Cerebellar nuclear complex (tissue), 1 donor: ENCODE measurements around the gene STX12.
"Not testable (repeated sequence)": the region's sequence is repeated elsewhere in the genome, so short reads cannot be mapped to it uniquely, and the experiment has no call there.

Experiments used
- DNase-seq, 2 experiments: peaks; one replicate each; lab custom pipeline; 2025; lab: John Stamatoyannopoulos, UW

The STX12 gene

DNA sequence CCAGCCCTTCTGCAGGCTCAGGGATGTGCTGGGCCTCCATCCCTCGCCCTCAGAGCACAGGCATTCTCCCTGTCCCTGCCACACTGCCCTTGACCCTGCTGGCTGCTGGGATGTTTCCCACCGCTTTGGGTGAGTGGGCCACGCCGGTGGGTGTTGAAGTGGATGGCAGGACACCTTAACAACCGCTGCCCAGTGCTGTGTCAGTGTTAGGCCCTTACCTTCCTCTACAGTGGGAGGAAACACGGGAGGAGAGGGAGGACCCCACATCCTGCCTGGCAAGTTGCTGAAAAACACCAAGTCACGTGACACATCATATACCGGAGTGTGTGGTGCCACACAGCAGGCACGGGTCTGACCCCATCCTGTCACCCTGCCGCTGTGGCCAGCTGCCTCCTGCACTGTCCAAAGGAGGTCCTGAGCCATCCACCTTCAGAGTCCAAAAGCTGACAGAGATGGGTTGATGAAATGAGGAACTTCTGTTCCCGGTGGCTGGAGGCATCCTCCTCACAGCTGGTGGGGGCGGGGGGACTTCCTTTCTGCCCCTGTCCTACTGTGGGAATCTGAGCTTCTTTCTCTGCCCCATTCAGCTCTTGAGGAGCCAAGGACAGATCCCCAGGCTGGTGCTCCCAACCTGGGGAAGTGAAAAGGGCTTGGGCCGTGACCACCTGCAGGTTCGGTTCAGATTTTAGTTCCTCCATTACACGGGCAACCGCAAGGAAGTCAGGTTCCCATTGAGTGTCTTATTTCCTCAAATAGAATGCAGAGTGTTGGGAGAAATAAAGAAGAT is 96.1 kb downstream of the STX12 start:
- DNase-seq = no peak

DNA sequence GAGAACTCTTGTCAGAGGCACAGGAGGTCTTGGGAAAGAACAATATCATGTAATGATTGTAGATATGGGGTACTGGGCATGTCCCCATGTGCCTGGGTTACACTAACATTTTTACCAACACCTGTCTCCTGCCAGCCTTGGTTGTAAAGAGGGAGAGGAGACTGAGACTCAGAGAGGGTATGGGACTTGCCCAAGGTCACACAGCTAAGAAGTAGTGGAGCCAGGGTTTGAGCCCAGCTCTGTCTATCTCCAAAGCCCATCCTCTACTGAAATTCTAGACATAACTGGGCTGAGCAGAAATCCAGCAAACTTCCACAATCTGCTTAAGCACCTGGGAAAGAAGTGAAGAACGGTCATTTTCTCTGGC is 96.7 kb downstream of the STX12 start:
- DNase-seq = no peak

DNA sequence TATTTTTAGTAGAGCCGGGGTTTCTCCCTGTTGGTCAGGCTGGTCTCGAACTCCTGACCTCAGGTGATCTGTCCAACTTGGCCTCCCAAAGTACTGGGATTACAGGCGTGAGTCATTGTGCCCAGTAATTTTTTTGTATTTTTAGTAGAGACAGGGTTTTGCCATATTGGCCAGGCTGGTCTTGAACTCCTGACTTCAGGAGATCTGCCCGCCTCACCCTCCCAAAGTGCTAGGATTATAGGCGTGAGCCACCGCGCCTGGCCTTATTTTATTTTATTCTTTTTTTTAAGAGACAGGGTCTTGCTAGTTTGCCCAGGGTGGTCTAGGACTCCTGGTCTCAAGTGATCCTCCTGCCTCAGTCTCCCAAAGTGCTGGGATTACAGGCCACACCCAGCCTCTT is 98.1 kb downstream of the STX12 start:
- not testable (repeated sequence) for DNase-seq

DNA sequence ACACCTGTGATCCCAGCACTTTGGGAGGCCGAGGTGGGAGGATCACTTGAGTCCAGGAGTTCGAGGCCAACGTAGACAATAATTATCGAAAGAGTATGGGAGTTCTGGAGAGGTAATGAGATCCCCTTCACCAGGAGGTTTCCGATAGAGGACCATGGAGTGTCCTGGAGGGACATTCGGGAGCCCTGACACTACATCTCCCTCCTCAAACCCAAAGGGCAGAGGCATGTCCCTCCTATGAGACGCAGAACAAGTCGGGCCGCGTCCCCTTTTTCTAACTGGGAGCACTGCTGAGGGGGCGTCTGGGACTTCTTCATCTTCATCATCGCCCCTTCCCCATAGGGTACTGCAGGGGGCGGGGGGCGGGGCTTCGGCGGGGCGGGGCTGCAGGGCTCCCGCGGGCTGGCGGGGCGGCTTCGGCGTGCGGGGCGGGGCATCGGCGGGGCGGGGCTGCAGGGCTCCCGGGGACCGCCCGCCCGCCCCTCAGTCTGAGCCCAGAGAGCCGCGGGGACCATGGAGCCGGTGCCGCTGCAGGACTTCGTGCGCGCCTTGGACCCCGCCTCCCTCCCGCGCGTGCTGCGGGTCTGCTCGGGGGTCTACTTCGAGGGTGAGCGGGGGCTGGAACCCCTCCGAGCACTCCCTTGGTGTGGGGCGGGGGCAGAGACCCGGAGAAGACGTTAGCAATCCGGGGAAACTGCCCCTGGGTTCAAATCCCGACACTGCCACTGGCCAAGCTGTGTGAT is 99.2 kb downstream of the STX12 start, which contains the start of gene THEMIS2:
Gene THEMIS2 (plus strand): TSS at position 486 of the 743 bp plus-strand sequence. CDS start 28 bp downstream, at position 514.
- no peak for DNase-seq

DNA sequence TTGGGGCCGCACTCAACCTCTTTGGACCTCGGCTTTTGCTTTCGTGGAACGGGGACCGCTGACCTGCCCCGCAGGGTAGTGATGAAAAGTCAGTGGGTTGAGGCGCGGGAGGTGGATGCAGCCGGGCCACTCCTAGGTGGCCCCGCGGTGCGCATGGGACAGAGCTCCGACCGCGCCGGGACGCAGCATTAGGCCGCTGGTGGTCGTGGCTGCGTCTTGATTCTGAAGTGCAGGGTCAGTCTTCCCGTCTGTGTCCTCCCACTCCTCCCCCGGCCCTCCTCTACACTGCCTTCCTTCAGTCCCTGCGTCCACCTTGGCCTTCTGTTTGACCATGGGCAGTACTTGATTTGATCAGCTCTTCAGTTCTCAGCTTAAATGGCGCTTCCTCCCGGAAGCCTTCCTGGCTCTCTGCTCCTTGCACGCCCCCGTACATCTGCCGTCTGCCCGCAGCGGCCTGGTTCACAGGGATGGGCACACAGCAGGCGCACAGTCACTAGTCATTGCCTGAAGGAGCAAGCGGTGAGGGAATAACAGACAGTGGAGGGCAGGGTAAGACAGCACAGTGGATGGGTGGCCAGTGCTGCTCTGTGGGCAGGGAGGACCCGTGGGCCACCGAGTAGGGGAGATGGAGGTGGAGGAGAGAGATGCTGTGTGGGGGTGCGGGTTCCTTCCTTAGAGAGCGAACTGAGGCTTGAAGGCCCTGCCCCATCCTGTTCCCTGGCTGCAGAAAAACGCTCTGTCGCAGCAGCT is 100.0 kb downstream of the STX12 start:
- no peak for DNase-seq

DNA sequence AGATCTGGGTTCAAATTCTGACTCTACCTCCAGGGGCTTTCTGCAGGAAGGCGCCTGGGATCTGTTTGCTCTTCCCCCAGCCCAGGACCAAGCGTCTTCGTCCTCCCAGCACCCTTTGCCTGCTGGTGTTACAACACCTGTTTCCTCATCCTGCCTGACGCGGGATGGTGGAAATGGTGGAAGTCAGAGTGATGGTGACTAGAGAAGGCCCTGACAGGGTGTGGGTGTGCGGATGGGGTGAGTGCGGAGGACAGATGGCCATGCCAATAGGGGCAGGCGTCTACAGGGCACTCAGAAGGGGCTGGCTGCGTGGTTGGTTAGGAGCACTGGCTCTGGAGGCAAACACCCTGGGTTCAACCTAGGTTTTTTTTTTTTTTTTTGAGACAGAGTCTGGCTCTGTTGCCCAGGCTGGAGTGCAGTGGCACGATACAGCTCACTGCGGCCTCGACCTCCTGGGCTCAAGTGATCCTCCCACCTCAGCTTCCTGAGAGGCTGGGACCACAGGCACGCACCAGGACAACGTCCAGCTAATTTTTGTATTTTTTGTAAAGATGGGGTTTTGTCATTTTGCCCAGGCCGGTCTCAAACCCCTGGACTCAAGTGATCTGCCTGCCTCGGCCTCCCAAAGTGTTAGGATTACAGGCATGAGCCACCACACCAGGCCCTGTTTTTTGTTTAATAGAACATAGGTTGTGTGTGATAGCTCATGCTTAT is 100.8 kb downstream of the STX12 start:
- DNase-seq = no peak
